Measurements from ENCODE around the gene IRAG1.
A peak's percentile ranks its signal among the peaks of the same experiment; 100 is the strongest.

IRAG1 gene

DNA sequence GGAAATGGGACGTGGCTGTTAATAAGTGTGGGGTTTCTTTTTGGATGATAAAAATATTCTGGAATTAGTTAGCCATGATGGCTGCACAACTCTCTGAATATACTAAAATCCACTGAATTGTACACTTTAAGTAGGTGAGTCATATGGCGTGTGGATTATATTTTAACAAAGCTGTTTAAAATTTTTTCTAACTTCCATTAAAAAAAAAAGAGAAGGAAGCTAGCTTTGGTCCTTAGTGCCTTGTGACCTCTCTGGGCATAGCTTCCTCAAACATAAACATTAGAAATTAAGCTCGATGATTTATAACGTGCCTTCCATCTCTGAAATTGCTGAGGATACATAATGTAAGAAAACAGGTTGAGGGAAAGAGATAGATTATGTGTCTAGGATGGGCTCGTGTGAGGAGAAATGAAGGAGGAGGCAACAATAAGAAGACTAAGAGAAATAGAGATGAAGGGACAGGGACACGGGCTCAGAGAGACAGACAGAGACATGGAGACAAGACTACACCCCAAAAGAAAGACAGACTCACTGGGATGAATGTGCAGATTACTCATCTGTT, 20.0 kb downstream of the IRAG1 start (continued):
- TF ChIP-seq GLI4 (tag by site-specific recombination; IDR thresholded peaks at IDR 0.05) (no peak), ZNF660 (tag by site-specific recombination; IDR thresholded peaks at IDR 0.05) (no peak), OVOL3 (tag by site-specific recombination; IDR thresholded peaks at IDR 0.05) (no peak), REST (tag by site-specific recombination; IDR thresholded peaks at IDR 0.05) (no peak), ZNF19 (tag by site-specific recombination; IDR thresholded peaks at IDR 0.05; ENCODE audit: low read depth) (no peak), BCL11B (tag by site-specific recombination; IDR thresholded peaks at IDR 0.05; ENCODE audit: low read depth) (no peak)
- TF ChIP-seq, protein P1, sequence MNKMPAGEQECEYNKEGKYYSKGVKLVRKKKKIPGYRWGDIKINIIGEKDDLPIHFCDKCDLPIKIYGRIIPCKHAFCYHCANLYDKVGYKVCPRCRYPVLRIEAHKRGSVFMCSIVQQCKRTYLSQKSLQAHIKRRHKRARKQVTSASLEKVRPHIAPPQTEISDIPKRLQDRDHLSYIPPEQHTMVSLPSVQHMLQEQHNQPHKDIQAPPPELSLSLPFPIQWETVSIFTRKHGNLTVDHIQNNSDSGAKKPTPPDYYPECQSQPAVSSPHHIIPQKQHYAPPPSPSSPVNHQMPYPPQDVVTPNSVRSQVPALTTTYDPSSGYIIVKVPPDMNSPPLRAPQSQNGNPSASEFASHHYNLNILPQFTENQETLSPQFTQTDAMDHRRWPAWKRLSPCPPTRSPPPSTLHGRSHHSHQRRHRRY (tag by site-specific recombination; IDR thresholded peaks at IDR 0.05) = no peak

DNA sequence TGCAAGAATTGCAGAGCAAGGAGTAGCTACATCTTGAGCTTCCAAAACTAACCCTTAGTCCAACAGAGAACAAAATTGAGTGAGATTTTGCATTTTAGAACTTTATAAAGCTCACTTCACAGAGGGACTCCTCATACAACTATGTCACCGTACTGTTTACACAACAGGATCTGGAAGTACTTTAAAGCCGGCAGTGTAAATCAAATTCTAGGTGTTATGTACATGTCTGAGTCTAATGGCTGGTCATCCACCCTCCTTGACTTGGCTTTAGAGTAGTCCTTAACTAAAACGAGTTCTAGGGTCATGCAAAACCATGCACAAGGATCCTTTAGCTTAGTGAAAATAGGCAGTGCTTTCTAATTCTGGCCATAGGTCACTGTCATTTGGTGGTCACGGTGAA, 23.5 kb downstream of the IRAG1 start:
- H3K4me3 ChIP-seq (ENCODE audit: low read depth, low read length) = no peak overlapping the region
- ChIA-PET CTCF (interaction anchor here (0.7 to 1.4 kb wide), 5 partner anchors 14 to 244 kb away, joined by 3 to 4 read pairs (median 3); no protein-coding TSS in a partner anchor), POLR2A (no interaction called here)
- no peak overlapping the region; the same call in 1 of the 2 replicates for H3K27ac ChIP-seq (ENCODE audit: extremely low read depth, low read depth, low read length)
- no peaks in the 10 kb centered on the region for H3K9me3 ChIP-seq (ENCODE audit: control insufficient read depth, insufficient read depth, low read depth, low read length)
- H3K4me1 ChIP-seq (ENCODE audit: control insufficient read depth, insufficient read depth, low read length) = no peaks in the 10 kb centered on the region; the same call in 1 of the 2 replicates
- no peak for TF ChIP-seq GLI2 (tag by site-specific recombination; IDR thresholded peaks at IDR 0.05; ENCODE audit: borderline replicate concordance, low read depth)
- no peak for TF ChIP-seq ZNF510 (tag by site-specific recombination; IDR thresholded peaks at IDR 0.05; ENCODE audit: insufficient replicate concordance)
- no peaks in the 10 kb centered on the region for H3K36me3 ChIP-seq (ENCODE audit: control insufficient read depth in 2 of 2, insufficient read depth in 1 of 2, low read length in 2 of 2)

- Histone ChIP-seq H3K27ac (ENCODE audit: extremely low read depth, low read depth, low read length) (peak overlapping the region; percentile 40; the same call in 1 of the 2 replicates), H3K9me3 (ENCODE audit: control insufficient read depth, insufficient read depth, low read depth, low read length) (no peaks in the 10 kb centered on the region), H3K36me3 (ENCODE audit: control insufficient read depth in 2 of 2, insufficient read depth in 1 of 2, low read length in 2 of 2) (no peaks in the 10 kb centered on the region), H3K4me3 (ENCODE audit: low read depth, low read length) (no peak overlapping the region), H3K4me1 (ENCODE audit: control insufficient read depth, insufficient read depth, low read length) (no peaks in the 10 kb centered on the region; the same call in 1 of the 2 replicates)
- CTCF ChIA-PET = interaction anchor here (0.6 to 1.4 kb wide), 6 partner anchors 14 to 598 kb away, joined by 3 to 5 read pairs (median 3); no protein-coding TSS in a partner anchor
- POLR2A ChIA-PET = interaction anchor here (0.6 kb wide), 1 partner anchor 31 kb away, joined by 3 read pairs; no protein-coding TSS in a partner anchor
- TF ChIP-seq ZNF529 (tag by site-specific recombination; IDR thresholded peaks at IDR 0.05; ENCODE audit: insufficient replicate concordance) (no peak), GLIS2 (tag by site-specific recombination; IDR thresholded peaks at IDR 0.05) (no peak), SETDB1 (IDR thresholded peaks at IDR 0.05; ENCODE audit: insufficient read length, low read length) (no peak), ZFP41 (tag by site-specific recombination; IDR thresholded peaks at IDR 0.05; ENCODE audit: borderline replicate concordance) (no peak), ZFP3 (tag by site-specific recombination; IDR thresholded peaks at IDR 0.05; ENCODE audit: low read depth) (no peak), GLI2 (tag by site-specific recombination; IDR thresholded peaks at IDR 0.05; ENCODE audit: borderline replicate concordance, low read depth) (no peak), ZNF596 (tag by site-specific recombination; IDR thresholded peaks at IDR 0.05) (0 out of 2 replicates have a peak, but pooled peaks have one; percentile 9), ZNF585B (tag by site-specific recombination; IDR thresholded peaks at IDR 0.05) (no peak), ZNF24 (tag by site-specific recombination; IDR thresholded peaks at IDR 0.05) (no peak), TCF7L2 (IDR thresholded peaks at IDR 0.05; ENCODE audit: borderline replicate concordance, low read depth, low read length) (peak; percentile 83), ZNF174 (tag by site-specific recombination; IDR thresholded peaks at IDR 0.05) (no peak), ZNF785 (tag by site-specific recombination; IDR thresholded peaks at IDR 0.05) (no peak), ZNF2 (tag by site-specific recombination; IDR thresholded peaks at IDR 0.05) (no peak)
- TF ChIP-seq, protein P2, sequence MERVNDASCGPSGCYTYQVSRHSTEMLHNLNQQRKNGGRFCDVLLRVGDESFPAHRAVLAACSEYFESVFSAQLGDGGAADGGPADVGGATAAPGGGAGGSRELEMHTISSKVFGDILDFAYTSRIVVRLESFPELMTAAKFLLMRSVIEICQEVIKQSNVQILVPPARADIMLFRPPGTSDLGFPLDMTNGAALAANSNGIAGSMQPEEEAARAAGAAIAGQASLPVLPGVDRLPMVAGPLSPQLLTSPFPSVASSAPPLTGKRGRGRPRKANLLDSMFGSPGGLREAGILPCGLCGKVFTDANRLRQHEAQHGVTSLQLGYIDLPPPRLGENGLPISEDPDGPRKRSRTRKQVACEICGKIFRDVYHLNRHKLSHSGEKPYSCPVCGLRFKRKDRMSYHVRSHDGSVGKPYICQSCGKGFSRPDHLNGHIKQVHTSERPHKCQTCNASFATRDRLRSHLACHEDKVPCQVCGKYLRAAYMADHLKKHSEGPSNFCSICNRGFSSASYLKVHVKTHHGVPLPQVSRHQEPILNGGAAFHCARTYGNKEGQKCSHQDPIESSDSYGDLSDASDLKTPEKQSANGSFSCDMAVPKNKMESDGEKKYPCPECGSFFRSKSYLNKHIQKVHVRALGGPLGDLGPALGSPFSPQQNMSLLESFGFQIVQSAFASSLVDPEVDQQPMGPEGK (tag by site-specific recombination; IDR thresholded peaks at IDR 0.05) = peak; percentile 17; the same call in 1 of the 2 replicates
- TF ChIP-seq, protein P3, sequence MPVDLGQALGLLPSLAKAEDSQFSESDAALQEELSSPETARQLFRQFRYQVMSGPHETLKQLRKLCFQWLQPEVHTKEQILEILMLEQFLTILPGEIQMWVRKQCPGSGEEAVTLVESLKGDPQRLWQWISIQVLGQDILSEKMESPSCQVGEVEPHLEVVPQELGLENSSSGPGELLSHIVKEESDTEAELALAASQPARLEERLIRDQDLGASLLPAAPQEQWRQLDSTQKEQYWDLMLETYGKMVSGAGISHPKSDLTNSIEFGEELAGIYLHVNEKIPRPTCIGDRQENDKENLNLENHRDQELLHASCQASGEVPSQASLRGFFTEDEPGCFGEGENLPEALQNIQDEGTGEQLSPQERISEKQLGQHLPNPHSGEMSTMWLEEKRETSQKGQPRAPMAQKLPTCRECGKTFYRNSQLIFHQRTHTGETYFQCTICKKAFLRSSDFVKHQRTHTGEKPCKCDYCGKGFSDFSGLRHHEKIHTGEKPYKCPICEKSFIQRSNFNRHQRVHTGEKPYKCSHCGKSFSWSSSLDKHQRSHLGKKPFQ (tag by site-specific recombination; IDR thresholded peaks at IDR 0.05) = peak; percentile 75
Measured at GRCh38 chr11:10669258-10670033, 24.1 kb downstream of the IRAG1 start.
